ENCODE data around the gene RGL2.

- no peak for TF ChIP-seq GATA2 (IDR thresholded peaks at IDR 0.05; ENCODE audit: insufficient read depth, insufficient read length, low read depth, low read length)
- TF ChIP-seq POLR2AphosphoS5 (IDR thresholded peaks at IDR 0.05; ENCODE audit: insufficient read depth, low read depth, low read length) = no peak
- TF ChIP-seq CTCF (IDR thresholded peaks at IDR 0.05; ENCODE audit: extremely low read depth in 1 of 2, insufficient read depth in 1 of 2, low read depth in 1 of 2, low read length in 2 of 2) = no peak
- TF ChIP-seq POLR2A (IDR thresholded peaks at IDR 0.05; ENCODE audit: low read depth, low read length) = no peak
- no peak for TF ChIP-seq EZH2 (IDR thresholded peaks at IDR 0.05; ENCODE audit: borderline replicate concordance, low read depth, low read length, severe bottlenecking)
- TF ChIP-seq MAX (IDR thresholded peaks at IDR 0.05; ENCODE audit: insufficient read depth, insufficient read length) = no peak
Measured at GRCh38 chr6:33304216-33304615, 5.5 kb upstream of the RGL2 start.

Measured in endothelial cell of umbilical vein (primary cell).